Measurements from ENCODE around the gene CAMTA2.
A peak's percentile ranks its signal among the peaks of the same experiment; 100 is the strongest.

The CAMTA2 gene

DNA sequence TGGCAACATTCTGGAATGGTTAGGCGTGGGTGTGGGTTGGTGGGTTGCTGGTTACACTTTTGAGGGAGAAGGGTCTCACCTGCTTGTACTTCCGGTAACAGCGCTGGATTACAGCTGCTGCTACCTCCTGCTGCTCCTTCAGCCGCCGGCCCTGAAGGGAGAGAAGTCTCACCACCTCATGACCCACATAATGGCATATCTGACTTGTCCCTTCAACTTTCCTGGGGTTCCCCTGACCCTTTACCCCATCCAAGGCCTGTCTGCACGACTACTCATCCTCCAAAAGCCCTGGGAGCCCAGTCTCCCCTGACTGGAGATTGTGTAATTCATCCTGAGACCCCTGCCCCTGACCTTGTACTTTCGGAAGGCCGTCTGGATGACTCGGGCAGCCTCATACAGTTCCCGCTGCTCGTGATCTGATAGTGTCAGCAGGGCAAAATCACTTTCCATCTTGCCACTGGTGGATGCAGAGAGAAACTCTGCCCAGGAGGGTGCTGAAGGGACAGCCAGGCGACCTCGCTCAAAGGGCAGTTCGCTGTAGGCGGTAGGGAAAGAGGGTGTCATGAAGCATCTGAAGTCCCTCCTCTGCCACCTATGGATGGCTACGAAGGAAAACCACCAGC lies 17.8 kb downstream of the CAMTA2 start:
- no peak for DNase-seq (ENCODE audit: low read depth in 2 of 2)

DNA sequence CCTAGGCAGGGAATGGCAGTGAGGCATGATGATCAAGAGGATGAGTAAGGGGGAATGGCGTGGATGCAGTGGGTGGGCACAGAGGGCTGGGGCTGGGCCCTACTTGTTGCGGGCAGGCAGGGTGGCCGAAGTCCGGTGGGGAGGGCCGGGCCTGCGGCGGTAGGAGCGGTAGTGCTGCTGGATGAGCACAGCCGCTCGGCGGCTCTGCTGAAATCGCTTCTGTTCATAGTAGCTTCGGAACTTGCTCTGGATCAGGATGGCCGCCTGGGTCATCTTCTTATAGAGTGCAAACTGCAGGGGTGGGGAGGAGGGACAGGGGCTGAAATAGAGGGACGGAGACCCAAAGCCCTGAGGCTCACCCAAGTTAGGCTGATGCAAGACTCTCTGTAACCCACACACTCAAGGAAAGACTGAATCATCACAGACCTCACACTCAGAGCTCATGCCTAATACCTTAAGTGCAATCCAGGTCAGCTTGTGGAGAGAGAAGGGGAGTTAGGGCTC lies 18.4 kb downstream of the CAMTA2 start:
- DNase-seq (ENCODE audit: low read depth in 2 of 2): peak in 1 of 2 donors; percentile 18

GRCh38 chr17:4968486-4969046 lies 18.9 kb downstream of the CAMTA2 start:
- peak; percentile 21 to 29 for DNase-seq (ENCODE audit: low read depth in 2 of 2)

DNA sequence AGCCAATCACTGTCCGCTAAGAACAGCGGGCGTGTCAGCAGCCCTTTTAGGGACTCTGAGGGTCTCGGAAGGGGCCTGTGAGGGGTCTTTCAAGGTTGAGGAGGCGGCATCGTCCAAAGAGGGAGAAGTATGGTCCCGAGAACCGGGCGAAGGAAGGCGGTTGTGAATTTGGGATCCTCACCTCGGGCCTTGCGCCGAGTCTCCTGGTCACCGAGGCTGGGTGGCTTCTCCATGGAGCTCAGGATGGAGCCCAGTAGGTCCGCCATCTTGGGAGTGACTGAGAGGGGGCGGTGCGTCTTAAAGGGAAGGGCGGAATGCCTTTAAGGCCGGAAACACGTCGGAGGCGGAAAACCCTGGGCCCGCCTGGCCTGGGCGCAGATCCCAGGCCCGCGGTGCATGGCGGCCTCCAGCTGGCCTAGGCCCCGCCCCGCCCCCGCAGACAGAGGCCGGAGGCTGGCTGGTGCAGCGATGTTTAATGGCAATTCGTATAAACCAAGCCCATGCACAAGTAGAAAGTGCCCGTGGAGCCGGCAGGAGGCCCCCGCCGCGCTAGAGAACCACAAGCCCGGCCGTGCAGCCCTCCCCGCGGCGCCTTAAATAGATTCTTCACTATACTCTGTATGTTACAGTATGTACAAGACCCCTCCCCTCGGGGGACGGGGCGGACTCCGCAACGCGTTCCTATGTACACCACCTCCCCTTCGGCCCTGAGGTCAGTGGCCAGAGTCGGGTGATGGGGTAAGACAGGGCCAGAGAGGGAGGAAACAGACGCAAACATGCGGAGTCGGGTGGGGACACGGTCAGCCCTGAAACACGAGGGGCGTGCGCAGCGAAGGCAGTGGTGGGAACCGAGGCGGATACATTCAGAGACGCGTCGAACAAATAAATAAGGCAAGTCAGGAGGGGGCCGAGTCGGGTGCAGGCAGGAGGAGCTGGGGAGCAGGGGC lies 19.7 kb downstream of the CAMTA2 start, which contains the start of gene SPAG7:
Gene SPAG7 (minus strand): TSS at position 279 of the 947 bp plus-strand sequence. CDS start 13 bp downstream, at position 266.
- DNase-seq (ENCODE audit: low read depth in 2 of 2): peak; percentile 87 to 88

- DNase-seq (ENCODE audit: low read depth in 2 of 2): peak; percentile 80 to 81
Measured at GRCh38 chr17:4966844-4967538, 20.5 kb downstream of the CAMTA2 start.

GRCh38 chr17:4965311-4965986 lies 22.0 kb downstream of the CAMTA2 start:
- no peak for DNase-seq (ENCODE audit: low read depth in 2 of 2)

DNA sequence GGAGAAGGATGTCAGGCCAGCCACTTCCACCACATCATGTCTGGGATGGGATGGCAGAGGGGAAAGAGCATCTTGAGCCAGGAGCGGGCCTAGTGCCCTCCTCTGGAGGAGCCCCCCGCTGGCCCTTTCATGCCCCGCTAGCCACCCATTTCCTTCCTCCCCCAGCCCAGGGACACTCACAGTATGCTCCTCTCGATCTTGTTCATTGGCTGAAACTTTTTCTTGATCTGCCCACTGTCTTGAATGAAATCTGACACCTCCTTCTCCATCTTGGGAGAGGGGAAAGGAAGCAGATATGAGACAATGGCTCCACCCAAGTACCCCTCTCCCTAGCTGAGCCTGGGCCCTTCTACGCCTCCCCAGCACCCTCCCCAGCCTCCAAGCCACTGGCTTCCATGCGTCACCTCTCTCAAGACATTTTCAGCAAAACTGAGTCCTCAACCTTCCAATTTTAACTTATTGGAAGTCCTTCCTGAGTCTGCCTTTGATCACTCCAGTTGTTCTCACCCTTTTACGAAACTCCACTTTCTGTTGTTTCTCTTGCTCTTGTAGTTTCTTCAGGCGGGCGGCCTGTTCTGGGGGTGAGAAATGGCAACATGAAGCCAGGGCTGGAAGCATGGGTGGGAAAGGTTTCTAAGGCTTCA lies 27.1 kb downstream of the CAMTA2 start:
- no peak for DNase-seq (ENCODE audit: low read depth in 2 of 2)

- no peak for DNase-seq (ENCODE audit: low read depth in 2 of 2)
Measured at GRCh38 chr17:4959261-4959965, 28.1 kb downstream of the CAMTA2 start.

DNA sequence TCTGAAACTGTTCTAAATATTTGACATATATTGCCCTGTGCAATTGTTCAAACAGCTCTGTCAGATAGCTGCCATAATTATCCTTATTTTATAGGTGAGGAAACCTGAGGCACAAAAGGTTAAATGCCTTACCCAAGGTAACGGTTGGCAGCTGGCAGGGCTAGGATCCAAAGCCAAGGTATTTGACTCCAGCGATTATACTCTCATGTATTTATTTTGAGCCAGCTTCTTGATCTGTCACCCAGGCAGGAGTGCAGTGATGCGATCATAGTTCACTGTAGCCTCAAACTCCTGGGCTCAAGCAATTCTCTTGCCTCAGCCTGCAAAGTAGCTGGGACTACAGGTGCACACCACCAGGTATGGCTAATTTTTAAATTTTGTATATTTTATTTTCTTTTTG lies 29.4 kb downstream of the CAMTA2 start:
- no peak for DNase-seq (ENCODE audit: low read depth in 2 of 2)

GRCh38 chr17:4956493-4957061 lies 30.9 kb downstream of the CAMTA2 start:
- no peak for DNase-seq (ENCODE audit: low read depth in 2 of 2)

- DNase-seq (ENCODE audit: low read depth in 2 of 2): no peak
Measured at GRCh38 chr17:4955091-4955490, 32.4 kb downstream of the CAMTA2 start.

GRCh38 chr17:4953451-4953961 lies 34.0 kb downstream of the CAMTA2 start:
- DNase-seq (ENCODE audit: low read depth in 2 of 2): no peak

DNA sequence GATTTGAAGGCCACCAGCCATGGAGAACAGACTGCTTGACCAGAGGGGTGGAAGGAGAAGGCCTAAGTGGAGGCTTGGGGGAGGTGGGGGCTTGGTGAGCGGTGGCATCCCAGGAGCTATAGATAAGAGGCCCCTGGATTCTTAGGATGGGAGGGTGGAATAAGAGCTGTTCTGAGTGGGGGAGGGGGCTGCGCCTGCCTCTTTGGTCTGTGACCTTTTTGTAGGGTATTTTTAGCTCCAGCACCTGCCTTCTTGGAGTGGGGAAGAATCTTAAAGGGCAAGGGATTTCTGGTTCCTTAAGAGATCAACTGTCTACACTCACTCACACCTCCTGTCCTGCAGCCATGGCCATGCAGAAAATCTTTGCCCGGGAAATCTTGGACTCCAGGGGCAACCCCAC lies 36.0 kb downstream of the CAMTA2 start:
- no peak for DNase-seq (ENCODE audit: low read depth in 2 of 2)

DNA sequence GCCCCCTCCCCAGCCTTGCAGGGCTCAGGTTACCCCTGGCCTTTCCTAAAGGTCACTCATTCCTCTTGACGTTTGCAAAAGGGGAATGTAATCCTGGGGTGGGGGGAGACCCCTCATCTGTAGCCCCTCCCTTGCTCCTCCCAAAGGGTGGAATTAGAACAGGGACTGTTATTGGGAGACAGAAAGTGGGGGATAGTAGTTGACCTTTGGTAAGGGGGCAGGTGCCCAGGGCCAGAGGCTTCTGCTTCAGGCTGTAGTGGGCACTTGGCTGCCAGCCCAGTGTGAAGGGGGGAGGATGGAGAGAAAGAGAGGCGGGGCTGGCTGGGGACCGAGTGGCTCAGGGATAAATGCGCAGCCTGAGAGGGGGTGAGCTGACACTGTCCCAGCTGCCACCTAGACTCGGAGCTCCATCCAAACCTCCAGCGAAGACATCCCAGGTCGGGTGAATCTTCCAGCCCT lies 36.7 kb downstream of the CAMTA2 start, which contains the start of gene ENO3:
Gene ENO3 (plus strand): TSS at position 374 of the 459 bp plus-strand sequence. CDS start 711 bp downstream, outside the sequence.
- no peak for DNase-seq (ENCODE audit: low read depth in 2 of 2)

- peak in 1 of 2 donors; percentile 44 for DNase-seq (ENCODE audit: low read depth in 2 of 2)
Measured at GRCh38 chr17:4950075-4950745, 37.3 kb downstream of the CAMTA2 start.

- DNase-seq (ENCODE audit: low read depth in 2 of 2): peak; percentile 69 to 73
Measured at GRCh38 chr17:4949321-4950074, 38.0 kb downstream of the CAMTA2 start.

DNA sequence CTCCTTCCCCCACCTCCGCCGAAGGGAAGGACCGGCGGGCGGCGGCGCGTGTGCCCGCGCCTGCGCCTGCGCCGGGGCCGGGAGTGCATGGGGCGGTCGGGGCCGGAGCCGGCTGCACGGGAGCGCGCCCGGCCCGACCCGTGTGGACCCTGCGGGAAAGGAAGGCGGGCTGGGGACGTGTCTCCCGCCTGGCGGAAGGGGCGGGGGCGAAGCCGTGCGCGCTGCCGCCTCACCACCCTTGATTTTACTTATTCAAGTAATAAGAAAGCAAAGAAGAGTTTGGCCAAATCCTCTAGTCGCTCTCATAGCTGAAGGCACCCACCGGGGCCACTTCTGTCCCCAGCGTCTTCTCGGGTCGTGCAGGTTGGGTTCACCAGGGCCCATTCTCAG lies 38.5 kb downstream of the CAMTA2 start:
- DNase-seq (ENCODE audit: low read depth in 2 of 2): peak in 1 of 2 donors; percentile 67
